T-cell (primary cell): ENCODE measurements around the gene SLC6A8. TPM values are rescaled to one million over a fixed set of nuclear protein-coding genes. Genes with fewer than 3 reads are reported as not detected.
"Not testable (repeated sequence)": the region's sequence is repeated elsewhere in the genome, so short reads cannot be mapped to it uniquely, and the experiment has no call there.

Experiments
- ATAC-seq, 4 experiments: fragments of 200-7000 bp in 3 of 4; fragments of 150-1000 bp in 1 of 4; cut with Tn5 transposase; replicated peaks in 1 of 4; 1 replicate in 3 of 4; 2 replicates in 1 of 4; pipeline ENCODE4 v1.10.0; 2021; ENCODE audit warnings: moderate library complexity in 3 of 4, mild to moderate bottlenecking in 2 of 4, moderate number of reproducible peaks in 1 of 4
- CTCF ChIA-PET, 2 donors: fragments of 300-600 bp; sonication (Branson Sonifier 250); formaldehyde crosslinking; loops; one replicate each; lab custom pipeline; 2022; ENCODE audit warnings: antibody characterized with exemption in 2 of 2; lab: Charles Lee
- POLR2A ChIA-PET, 2 donors: fragments of 300-600 bp; sonication (Branson Sonifier 250); formaldehyde crosslinking; loops; one replicate each; lab custom pipeline; 2022; ENCODE audit warnings: antibody characterized with exemption in 2 of 2; lab: Charles Lee
- DNase-seq, 35 experiments: peaks; one replicate each; pipeline versions ENCODE4 v3.0.0 to v3.0.0-alpha.2; 2013 to 2023
- H3K27ac ChIP-seq: one replicate; pipeline ENCODE4 v1.5.1; 2013; ENCODE audit warnings: low read length
- H3K27me3 ChIP-seq, 2 experiments: replicated peaks in 1 of 2; 1 replicate in 1 of 2; 2 replicates in 1 of 2; pipeline versions ENCODE4 v1.6.1 to v1.7.0; 2013; ENCODE audit warnings: low read length in 1 of 2, mixed read lengths in 1 of 2; ENCODE audit not compliant: control insufficient read depth in 2 of 2, insufficient read depth in 2 of 2; ENCODE audit errors: extremely low read depth in 1 of 2
- H3K36me3 ChIP-seq, 2 donors: 1 replicate in 1 of 2; 2 replicates in 1 of 2; pipeline versions ENCODE4 v1.6.1 to v1.7.0; 2013; ENCODE audit warnings: low read length in 1 of 2; ENCODE audit not compliant: control insufficient read depth in 2 of 2, insufficient read depth in 1 of 2; ENCODE audit errors: extremely low read depth in 1 of 2
- H3K4me1 ChIP-seq, 2 experiments: 1 replicate in 1 of 2; 2 replicates in 1 of 2; pipeline versions ENCODE4 v1.6.1 to v1.7.0; 2013; ENCODE audit warnings: low read length in 2 of 2, mixed read lengths in 1 of 2; ENCODE audit not compliant: insufficient read depth in 2 of 2, control insufficient read depth in 1 of 2; ENCODE audit errors: extremely low read depth in 1 of 2
- H3K4me3 ChIP-seq, 2 donors: 1 replicate in 1 of 2; 2 replicates in 1 of 2; pipeline versions ENCODE4 v1.5.1 to v1.7.0; 2013; ENCODE audit warnings: mild to moderate bottlenecking in 2 of 2, low read length in 1 of 2, moderate library complexity in 1 of 2; ENCODE audit not compliant: control insufficient read depth in 1 of 2; ENCODE audit errors: extremely low read depth in 1 of 2
- H3K9me3 ChIP-seq: 2 replicates; pipeline ENCODE4 v1.7.0; 2013
- H3K27ac Mint-ChIP-seq, 2 donors: one replicate each; pipeline ENCODE4 v1.8.0; 2020 to 2021; ENCODE audit warnings: mild to moderate bottlenecking in 2 of 2, mixed read lengths in 2 of 2
- H3K27me3 Mint-ChIP-seq, 2 donors: one replicate each; pipeline ENCODE4 v1.8.0; 2021 to 2022; ENCODE audit warnings: mixed read lengths in 2 of 2
- H3K36me3 Mint-ChIP-seq: one replicate; pipeline ENCODE4 v1.8.0; 2021; ENCODE audit warnings: mixed read lengths
- H3K4me1 Mint-ChIP-seq, 3 donors: one replicate each; pipeline ENCODE4 v1.8.0; 2020 to 2022; ENCODE audit warnings: mixed read lengths in 3 of 3, mild to moderate bottlenecking in 1 of 3
- H3K4me3 Mint-ChIP-seq, 3 donors: one replicate each; pipeline ENCODE4 v1.8.0; 2020 to 2022; ENCODE audit warnings: mild to moderate bottlenecking in 3 of 3, mixed read lengths in 3 of 3, moderate library complexity in 3 of 3
- H3K9me3 Mint-ChIP-seq, 3 donors: one replicate each; pipeline ENCODE4 v1.8.0; 2020 to 2022; ENCODE audit warnings: mixed read lengths in 3 of 3
- WGBS: methylation state at CpG from one replicate; pipeline ENCODE4 v1.1.5; 2013; ENCODE audit warnings: missing lambda C conversion rate; ENCODE audit not compliant: insufficient coverage; 5-methylcytosine and 5-hydroxymethylcytosine counted together
- total RNA-seq, 35 experiments: library from RNA in 6 of 35; stranded (reverse) in 6 of 35; fragments of 120-200 nt in 1 of 35; gene quantifications; one replicate each; pipeline versions ENCODE4 v1.2.1 to v1.2.4 and lab custom pipeline; 2013 to 2026

SLC6A8 gene
- total RNA-seq, 5 donors from 2014 or later (not counting 1 experiment from before 2014, with no cell fraction given): 0.89 to 2.3 (median 1.9) TPM

DNA sequence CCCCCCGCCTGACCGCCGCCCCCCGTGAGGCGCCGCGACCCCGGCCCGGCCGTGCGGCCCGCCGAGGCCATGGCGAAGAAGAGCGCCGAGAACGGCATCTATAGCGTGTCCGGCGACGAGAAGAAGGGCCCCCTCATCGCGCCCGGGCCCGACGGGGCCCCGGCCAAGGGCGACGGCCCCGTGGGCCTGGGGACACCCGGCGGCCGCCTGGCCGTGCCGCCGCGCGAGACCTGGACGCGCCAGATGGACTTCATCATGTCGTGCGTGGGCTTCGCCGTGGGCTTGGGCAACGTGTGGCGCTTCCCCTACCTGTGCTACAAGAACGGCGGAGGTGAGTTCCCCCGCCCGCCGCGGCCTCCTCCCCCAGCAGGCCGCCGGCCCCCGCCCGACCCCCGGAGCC lies 780 bp downstream of the SLC6A8 start:
- ATAC-seq: no peak
- H3K27me3 Mint-ChIP-seq: peaks cover 8 to 11% of the 10 kb centered on the region in 2 donors
- peaks cover 0 to 4% of the 10 kb centered on the region in 2 experiments for H3K4me1 ChIP-seq

DNA sequence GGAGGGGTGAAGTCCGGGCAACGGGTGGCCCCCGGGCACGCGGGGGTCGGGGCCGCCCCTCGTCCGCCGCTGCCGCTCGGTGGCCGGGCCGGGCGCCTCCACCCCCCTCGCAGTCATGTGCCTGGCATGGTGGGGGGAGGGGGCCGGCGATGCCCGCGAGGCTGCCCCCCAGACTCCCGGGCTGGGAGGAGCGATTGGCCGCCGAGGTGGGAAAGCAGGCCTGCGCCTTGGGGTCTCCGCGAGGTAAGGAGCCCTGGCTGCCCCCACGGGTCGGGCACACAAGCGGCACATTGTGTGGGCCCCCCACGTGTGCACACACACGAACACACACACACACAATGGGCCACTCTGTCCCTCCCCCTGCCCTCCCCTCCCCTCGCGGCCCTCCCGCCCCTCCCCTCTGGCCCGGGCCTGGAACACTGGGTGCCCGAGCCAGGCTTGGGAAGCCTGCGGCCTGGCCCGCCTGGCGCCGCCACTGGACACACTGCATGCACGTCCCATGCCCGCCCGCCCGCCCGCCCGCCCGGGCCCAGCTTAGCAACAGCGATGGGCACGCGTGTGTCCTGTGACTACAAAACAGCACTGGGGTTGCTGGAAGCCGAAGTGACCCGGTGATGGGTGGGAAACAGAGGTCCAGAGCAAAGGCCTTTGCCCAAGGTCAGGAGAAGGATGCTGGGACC lies 1.3 kb downstream of the SLC6A8 start:
- 0% methylated on average over 1 of the region's 53 CpGs for WGBS
- DNase-seq (no peak), ATAC-seq (no peak)
- ChIA-PET POLR2A (no interaction called here), CTCF (no interaction called here)
- Histone ChIP-seq H3K4me1 (peaks cover 0 to 4% of the 10 kb centered on the region in 2 experiments), H3K36me3 (no peaks in the 10 kb centered on the region), H3K9me3 (no peaks in the 10 kb centered on the region), H3K27me3 (peaks cover 0 to 37% of the 10 kb centered on the region in 2 experiments), H3K27ac (no peak overlapping the region), H3K4me3 (no peak overlapping the region)
- no peaks in the 10 kb centered on the region for H3K4me1 Mint-ChIP-seq
- H3K4me3 Mint-ChIP-seq: no peak overlapping the region
- H3K27me3 Mint-ChIP-seq: peaks cover 8 to 11% of the 10 kb centered on the region in 2 donors
- no peaks in the 10 kb centered on the region for H3K9me3 Mint-ChIP-seq
- H3K27ac Mint-ChIP-seq: no peak overlapping the region
- H3K36me3 Mint-ChIP-seq: no peaks in the 10 kb centered on the region

More for the DNA sequence above, 780 bp downstream of the SLC6A8 start:
- no peak overlapping the region for H3K4me3 ChIP-seq
- no peaks in the 10 kb centered on the region for H3K9me3 ChIP-seq
- POLR2A ChIA-PET: no interaction called here
- H3K36me3 Mint-ChIP-seq: no peaks in the 10 kb centered on the region
- H3K4me3 Mint-ChIP-seq: no peak overlapping the region
- no peak overlapping the region for H3K27ac Mint-ChIP-seq
- no peaks in the 10 kb centered on the region for H3K9me3 Mint-ChIP-seq
- H3K27ac ChIP-seq: no peak overlapping the region
- H3K4me1 Mint-ChIP-seq: no peaks in the 10 kb centered on the region
- peaks cover 1 to 37% of the 10 kb centered on the region in 2 experiments for H3K27me3 ChIP-seq
- 2% methylated on average over 20 of the region's 57 CpGs for WGBS
- CTCF ChIA-PET: no interaction called here
- DNase-seq: no peak
- H3K36me3 ChIP-seq: no peaks in the 10 kb centered on the region

- Histone ChIP-seq H3K27me3 (peaks cover 0 to 37% of the 10 kb centered on the region in 2 experiments), H3K4me1 (peaks cover 0 to 4% of the 10 kb centered on the region in 2 experiments), H3K9me3 (no peaks in the 10 kb centered on the region), H3K4me3 (no peak overlapping the region), H3K36me3 (no peaks in the 10 kb centered on the region), H3K27ac (no peak overlapping the region)
- Mint-ChIP-seq H3K9me3 (no peaks in the 10 kb centered on the region), H3K27me3 (peaks cover 8 to 11% of the 10 kb centered on the region in 2 donors), H3K36me3 (no peaks in the 10 kb centered on the region), H3K27ac (no peak overlapping the region), H3K4me1 (no peaks in the 10 kb centered on the region), H3K4me3 (peak overlapping the region in 1 of 3 donors; percentile 28)
- DNase-seq: no peak
- no peak for ATAC-seq
- POLR2A ChIA-PET: no interaction called here
- CTCF ChIA-PET: no interaction called here
- WGBS: 88% methylated on average over 11 of the region's 19 CpGs
These were observed 2.1 kb downstream of the SLC6A8 start for GRCh38 chrX:153689654-153690465.

- H3K27me3 ChIP-seq: peaks cover 0 to 34% of the 10 kb centered on the region in 2 experiments
- no peaks in the 10 kb centered on the region for H3K36me3 ChIP-seq
- H3K4me3 ChIP-seq: no peak overlapping the region
- H3K27ac ChIP-seq: no peak overlapping the region
- ATAC-seq (no peak), DNase-seq (no peak)
- Mint-ChIP-seq H3K27ac (no peak overlapping the region), H3K27me3 (peaks cover 8 to 11% of the 10 kb centered on the region in 2 donors), H3K36me3 (no peaks in the 10 kb centered on the region), H3K4me1 (no peaks in the 10 kb centered on the region), H3K9me3 (no peaks in the 10 kb centered on the region), H3K4me3 (no peak overlapping the region)
- WGBS: 91% methylated on average over 4 of the region's 14 CpGs
- CTCF ChIA-PET: no interaction called here
- POLR2A ChIA-PET: no interaction called here
- no peaks in the 10 kb centered on the region for H3K9me3 ChIP-seq
- peaks cover 0 to 4% of the 10 kb centered on the region in 2 experiments for H3K4me1 ChIP-seq
These were observed 2.7 kb downstream of the SLC6A8 start for GRCh38 chrX:153690466-153690865.

- POLR2A ChIA-PET, H3K27ac ChIP-seq, H3K4me1 Mint-ChIP-seq, ATAC-seq, H3K4me3 ChIP-seq, H3K36me3 ChIP-seq, H3K36me3 Mint-ChIP-seq, H3K27me3 Mint-ChIP-seq, H3K4me1 ChIP-seq, DNase-seq, H3K9me3 ChIP-seq, H3K27ac Mint-ChIP-seq, CTCF ChIA-PET, H3K4me3 Mint-ChIP-seq, H3K9me3 Mint-ChIP-seq: not testable (repeated sequence)
- WGBS: 95% methylated on average over 3 of the region's 21 CpGs
- peaks cover 0 to 27% of the 10 kb centered on the region in 2 experiments for H3K27me3 ChIP-seq
These were observed 3.5 kb downstream of the SLC6A8 start for GRCh38 chrX:153691032-153691827.

- H3K4me1 ChIP-seq: peaks cover 0 to 4% of the 10 kb centered on the region in 2 experiments
- Mint-ChIP-seq H3K9me3 (no peaks in the 10 kb centered on the region), H3K27ac (no peak overlapping the region), H3K4me1 (no peaks in the 10 kb centered on the region), H3K4me3 (no peak overlapping the region), H3K36me3 (peaks cover under 1% of the 10 kb centered on the region), H3K27me3 (peaks cover 2 to 4% of the 10 kb centered on the region in 2 donors)
- H3K9me3 ChIP-seq: no peaks in the 10 kb centered on the region
- H3K27me3 ChIP-seq: peaks cover 0 to 19% of the 10 kb centered on the region in 2 experiments
- 92% methylated on average over 2 of the region's 4 CpGs for WGBS
- no peak overlapping the region for H3K4me3 ChIP-seq
- ATAC-seq (no peak), DNase-seq (no peak)
- H3K27ac ChIP-seq: no peak overlapping the region
- CTCF ChIA-PET: no interaction called here
- POLR2A ChIA-PET: no interaction called here
- H3K36me3 ChIP-seq: peaks cover 0 to 2% of the 10 kb centered on the region in 2 donors
These were observed 4.3 kb downstream of the SLC6A8 start for GRCh38 chrX:153692003-153692402.
